ENCODE measurements around the gene KDR.

DNA sequence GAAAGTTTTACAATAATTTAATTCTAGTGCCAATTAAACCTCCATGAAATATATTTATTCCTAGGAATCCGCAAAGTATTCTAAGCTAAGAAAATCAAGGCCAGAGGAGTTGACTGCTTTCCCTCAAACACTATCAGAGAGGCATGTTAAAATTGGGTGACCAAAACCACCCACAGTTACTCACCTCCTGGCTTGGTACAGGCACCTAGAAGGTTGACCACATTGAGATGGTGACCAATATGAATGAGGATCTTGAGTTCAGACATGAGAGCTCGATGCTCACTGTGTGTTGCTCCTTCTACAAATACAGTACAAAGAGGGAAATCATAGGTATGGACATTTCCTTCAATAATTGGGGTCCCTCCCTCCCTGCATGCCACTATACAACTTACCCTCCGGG lies 29.4 kb downstream of the KDR start:
- TF ChIP-seq, protein P1, sequence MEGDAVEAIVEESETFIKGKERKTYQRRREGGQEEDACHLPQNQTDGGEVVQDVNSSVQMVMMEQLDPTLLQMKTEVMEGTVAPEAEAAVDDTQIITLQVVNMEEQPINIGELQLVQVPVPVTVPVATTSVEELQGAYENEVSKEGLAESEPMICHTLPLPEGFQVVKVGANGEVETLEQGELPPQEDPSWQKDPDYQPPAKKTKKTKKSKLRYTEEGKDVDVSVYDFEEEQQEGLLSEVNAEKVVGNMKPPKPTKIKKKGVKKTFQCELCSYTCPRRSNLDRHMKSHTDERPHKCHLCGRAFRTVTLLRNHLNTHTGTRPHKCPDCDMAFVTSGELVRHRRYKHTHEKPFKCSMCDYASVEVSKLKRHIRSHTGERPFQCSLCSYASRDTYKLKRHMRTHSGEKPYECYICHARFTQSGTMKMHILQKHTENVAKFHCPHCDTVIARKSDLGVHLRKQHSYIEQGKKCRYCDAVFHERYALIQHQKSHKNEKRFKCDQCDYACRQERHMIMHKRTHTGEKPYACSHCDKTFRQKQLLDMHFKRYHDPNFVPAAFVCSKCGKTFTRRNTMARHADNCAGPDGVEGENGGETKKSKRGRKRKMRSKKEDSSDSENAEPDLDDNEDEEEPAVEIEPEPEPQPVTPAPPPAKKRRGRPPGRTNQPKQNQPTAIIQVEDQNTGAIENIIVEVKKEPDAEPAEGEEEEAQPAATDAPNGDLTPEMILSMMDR (IDR thresholded peaks at IDR 0.05; ENCODE audit: insufficient read depth, low read length, poor library complexity, severe bottlenecking) = no peak
- TF ChIP-seq EZH2phosphoT487 (conservative IDR thresholded peaks at IDR 0.05; ENCODE audit: low read length) = no peak

Measured in SU-DHL-6 (cell line).